Skeletal muscle tissue (tissue), 5 donors: ENCODE data around the gene RNF7. TPM values are rescaled to one million over a fixed set of nuclear protein-coding genes. Genes with fewer than 3 reads are reported as not detected.
A peak's percentile ranks its signal among the peaks of the same experiment; 100 is the strongest.

ENCODE experiments used
- H3K27ac ChIP-seq: one replicate; pipeline ENCODE4 v1.7.0; 2013; ENCODE audit warnings: mild to moderate bottlenecking, low read depth, low read length, inconsistent platforms
- H3K27me3 ChIP-seq, 3 donors: one replicate each; pipeline ENCODE4 v1.7.0; 2013; ENCODE audit warnings: low read length in 3 of 3; ENCODE audit not compliant: control insufficient read depth in 3 of 3, insufficient read depth in 3 of 3
- H3K36me3 ChIP-seq, 3 donors: one replicate each; pipeline ENCODE4 v1.7.0; 2013; ENCODE audit warnings: low read length in 3 of 3; ENCODE audit not compliant: control insufficient read depth in 3 of 3, insufficient read depth in 3 of 3
- H3K4me1 ChIP-seq, 3 donors: one replicate each; pipeline ENCODE4 v1.7.0; 2013; ENCODE audit warnings: low read length in 3 of 3, mild to moderate bottlenecking in 3 of 3; ENCODE audit not compliant: control insufficient read depth in 3 of 3, insufficient read depth in 3 of 3
- H3K4me3 ChIP-seq, 3 donors: one replicate each; pipeline ENCODE4 v1.7.0; 2013; ENCODE audit warnings: low read length in 3 of 3
- H3K9ac ChIP-seq, 3 donors: one replicate each; pipeline ENCODE4 v1.7.0; 2013; ENCODE audit warnings: low read length in 3 of 3, mild to moderate bottlenecking in 3 of 3, moderate library complexity in 2 of 3, low read depth in 1 of 3
- H3K9me3 ChIP-seq, 3 donors: one replicate each; pipeline ENCODE4 v1.7.0; 2013; ENCODE audit warnings: low read length in 3 of 3; ENCODE audit not compliant: control insufficient read depth in 3 of 3
- small RNA-seq: library from RNA; depleted of rRNA; stranded (forward); fragments of <200 nt; gene quantifications from one replicate; pipeline ENCODE3, GENCODE V24; 2014
- total RNA-seq: library from RNA; depleted of rRNA; stranded (reverse); fragments of >200 nt; gene quantifications from one replicate; pipeline ENCODE4 v1.2.3, GENCODE V29; 2014
- donor health status: Osteomylitis.

RNF7 gene
- total RNA-seq, 1 donor from 2014 or later, result 26.1 TPM

- Histone ChIP-seq H3K36me3 (no peaks in the 10 kb centered on the region), H3K4me1 (no peaks in the 10 kb centered on the region), H3K27ac (no peak overlapping the region), H3K4me3 (no peak overlapping the region), H3K9me3 (no peaks in the 10 kb centered on the region), H3K27me3 (no peaks in the 10 kb centered on the region), H3K9ac (no peak overlapping the region)
Observed at GRCh38 chr3:141789281-141789680, 51.2 kb downstream of the RNF7 start.

- Histone ChIP-seq H3K36me3 (no peaks in the 10 kb centered on the region), H3K9ac (no peak overlapping the region), H3K27ac (no peak overlapping the region), H3K4me3 (no peak overlapping the region), H3K9me3 (no peaks in the 10 kb centered on the region), H3K27me3 (no peaks in the 10 kb centered on the region), H3K4me1 (no peaks in the 10 kb centered on the region)
Observed at GRCh38 chr3:141790171-141790570, 52.1 kb downstream of the RNF7 start.

GRCh38 chr3:141792495-141792894, 54.4 kb downstream of the RNF7 start:
- Histone ChIP-seq H3K9ac (no peak overlapping the region), H3K4me1 (peaks cover 10 to 14% (median 11%) of the 10 kb centered on the region in 3 donors), H3K27ac (no peak overlapping the region), H3K27me3 (no peaks in the 10 kb centered on the region), H3K36me3 (no peaks in the 10 kb centered on the region), H3K4me3 (no peak overlapping the region), H3K9me3 (no peaks in the 10 kb centered on the region)

- Histone ChIP-seq H3K27me3 (no peaks in the 10 kb centered on the region), H3K9me3 (no peaks in the 10 kb centered on the region), H3K4me3 (no peak overlapping the region), H3K9ac (no peak overlapping the region), H3K36me3 (no peaks in the 10 kb centered on the region), H3K4me1 (peaks cover 21 to 25% (median 21%) of the 10 kb centered on the region in 3 donors), H3K27ac (no peak overlapping the region)
Observed at GRCh38 chr3:141793476-141794260, 55.6 kb downstream of the RNF7 start.

DNA sequence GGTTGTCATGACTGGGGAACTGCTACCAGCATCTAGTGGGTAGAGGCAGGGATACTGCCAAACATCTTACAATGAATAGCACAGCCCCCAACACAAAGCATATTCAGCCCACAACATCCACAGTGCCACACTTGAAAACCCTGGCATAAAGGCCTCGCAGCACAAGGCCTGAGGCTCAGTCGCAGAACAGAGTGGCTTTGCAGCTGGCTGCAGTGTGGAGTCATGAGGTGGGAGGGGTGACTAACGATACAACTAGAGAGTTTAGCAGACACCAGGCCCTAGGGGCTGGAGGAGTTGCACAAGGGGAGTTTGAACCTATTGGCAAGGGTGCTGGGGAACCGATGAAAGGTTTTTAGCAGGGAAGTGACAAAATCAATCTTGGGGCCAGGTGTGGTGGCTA, 57.2 kb downstream of the RNF7 start:
- Histone ChIP-seq H3K27ac (no peak overlapping the region), H3K36me3 (no peaks in the 10 kb centered on the region), H3K4me1 (peaks cover 21 to 25% (median 23%) of the 10 kb centered on the region in 3 donors), H3K27me3 (no peaks in the 10 kb centered on the region), H3K4me3 (no peak overlapping the region), H3K9ac (no peak overlapping the region), H3K9me3 (no peaks in the 10 kb centered on the region)

GRCh38 chr3:141795741-141796080, 57.6 kb downstream of the RNF7 start:
- peaks cover 21 to 25% (median 23%) of the 10 kb centered on the region in 3 donors for H3K4me1 ChIP-seq
- H3K27ac ChIP-seq, result no peak overlapping the region

DNA sequence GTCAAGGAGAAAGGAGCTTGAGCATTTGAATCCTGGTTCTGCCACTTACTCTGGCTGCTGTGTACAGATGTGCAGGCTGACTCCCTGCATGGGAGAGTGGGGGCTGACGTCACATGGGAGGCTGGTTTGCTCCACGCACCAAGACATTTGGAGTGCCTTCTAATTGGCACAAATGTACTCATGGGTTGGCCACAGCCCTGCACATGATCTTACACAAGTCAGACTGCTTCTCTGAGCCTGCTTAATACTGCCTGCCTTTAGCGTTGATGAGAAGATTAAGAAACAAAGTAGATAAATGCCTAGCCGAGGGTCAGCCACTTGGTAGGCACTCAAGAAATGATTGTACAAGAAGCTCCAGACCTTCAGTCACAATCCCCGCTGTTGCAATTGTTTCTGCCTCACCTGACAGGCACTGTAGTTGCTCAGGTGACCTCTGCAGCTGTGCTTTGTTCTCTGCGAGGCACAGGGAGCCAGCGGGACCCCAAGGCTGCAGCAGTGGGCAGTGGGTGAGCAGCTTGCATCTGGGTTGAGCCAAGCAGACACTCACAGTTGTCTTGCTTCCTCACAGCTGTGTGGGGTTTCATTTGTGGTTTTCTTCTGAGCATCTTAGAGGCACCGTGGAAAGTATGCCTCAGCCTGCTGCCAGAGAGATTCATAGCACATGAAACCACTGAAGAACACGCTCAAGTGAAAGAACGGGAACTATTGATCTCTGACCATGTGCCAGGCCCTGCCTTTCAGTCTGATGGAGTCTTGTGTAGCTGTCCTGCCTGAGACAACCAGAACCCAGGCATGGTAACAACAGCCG, 58.2 kb downstream of the RNF7 start:
- no peaks in the 10 kb centered on the region for H3K36me3 ChIP-seq
- peak overlapping the region in 2 of 3 donors; percentile 73 to 76 for H3K4me3 ChIP-seq
- peak overlapping the region in 2 of 3 donors; percentile 74 for H3K9ac ChIP-seq
- H3K27ac ChIP-seq, result peak overlapping the region; percentile 70
- no peaks in the 10 kb centered on the region for H3K9me3 ChIP-seq
- H3K27me3 ChIP-seq, result no peaks in the 10 kb centered on the region
- H3K4me1 ChIP-seq, result peaks cover 21 to 25% (median 23%) of the 10 kb centered on the region in 3 donors

More at GRCh38 chr3:141795741-141796080, 57.6 kb downstream of the RNF7 start:
- Histone ChIP-seq H3K9me3 (no peaks in the 10 kb centered on the region), H3K4me3 (no peak overlapping the region), H3K27me3 (no peaks in the 10 kb centered on the region), H3K9ac (no peak overlapping the region), H3K36me3 (no peaks in the 10 kb centered on the region)

Small RNA genes within 50 kb of the gene (small RNA-seq; reads per million reads assigned to genes)
- gene AC112771.1, result not detected

Other genes starting within 250 kb of the RNF7 start
- not detected for gene GRK7, start 25.1 kb downstream of the RNF7 start, total RNA-seq
- gene ATP1B3, start 138.3 kb downstream of the RNF7 start, total RNA-seq, result 30.8 TPM